IPS-18c (cell line): ENCODE measurements around the gene RPAP2.
A peak's percentile ranks its signal among the peaks of the same experiment; 100 is the strongest.
"Not testable (repeated sequence)": the region's sequence is repeated elsewhere in the genome, so short reads cannot be mapped to it uniquely, and the experiment has no call there.

ENCODE experiments used
- H3K4me3 ChIP-seq: 2 replicates; pipeline ENCODE4 v1.7.0; 2013; ENCODE audit warnings: low read depth, mild to moderate bottlenecking, low read length, moderate library complexity; ENCODE audit not compliant: insufficient read depth
- H3K9me3 ChIP-seq: one replicate; pipeline ENCODE4 v1.6.1; 2013; ENCODE audit warnings: mild to moderate bottlenecking, low read length, moderate library complexity; ENCODE audit not compliant: control insufficient read depth, insufficient read depth

The RPAP2 gene

DNA sequence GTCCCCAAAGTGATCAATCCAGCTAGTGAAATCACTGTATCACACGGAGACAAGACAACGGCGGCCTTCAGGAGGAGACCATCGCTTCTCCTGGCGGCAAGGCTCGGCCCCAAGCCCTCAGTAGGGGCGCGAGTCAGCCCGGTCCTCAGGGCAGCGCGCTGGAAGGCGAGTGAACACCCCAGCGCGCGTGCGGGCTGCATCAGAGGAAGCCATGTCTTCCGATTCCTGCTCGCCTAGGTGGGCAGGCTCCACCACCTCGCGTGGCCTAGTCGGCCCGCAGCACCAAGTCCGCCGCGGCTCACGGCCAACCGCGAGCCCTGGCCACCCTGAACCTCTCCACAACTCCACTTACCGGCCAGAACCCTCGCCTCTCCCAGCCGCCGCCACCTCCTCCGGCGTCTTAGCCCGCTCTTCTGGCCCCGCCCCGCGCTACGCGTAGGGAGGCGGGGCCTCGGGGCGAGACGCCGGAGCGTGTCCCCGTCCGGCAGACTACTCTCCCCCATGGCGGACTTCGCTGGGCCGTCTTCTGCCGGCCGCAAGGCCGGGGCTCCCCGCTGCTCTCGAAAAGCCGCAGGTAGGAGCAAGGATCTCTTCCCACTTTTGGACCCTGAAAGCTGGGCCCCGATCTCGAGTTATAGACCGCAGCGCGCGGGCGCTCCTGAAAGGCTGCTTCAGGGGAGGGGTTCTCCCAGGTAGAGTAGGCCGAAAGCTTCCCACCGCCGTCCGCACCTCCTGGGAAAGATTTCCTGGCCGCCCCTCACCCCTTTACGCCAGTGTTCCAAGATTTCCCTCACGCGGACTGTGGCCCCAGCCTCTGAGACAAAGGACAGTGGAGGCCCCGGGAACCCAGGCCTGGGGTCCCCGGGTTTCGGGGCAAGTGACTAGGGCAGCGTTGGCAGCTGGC lies at the start of gene RPAP2, which contains the start of gene GLMN:
Gene RPAP2, plus strand, starts transcription at position 487 of the 904 bp plus-strand sequence. Its CDS starts 15 bp downstream, at position 502.
Gene GLMN, minus strand, starts transcription at position 415 of the 904 bp plus-strand sequence. CDS start 988 bp downstream, outside the sequence.
- H3K9me3 ChIP-seq, result no peaks in the 10 kb centered on the region

DNA sequence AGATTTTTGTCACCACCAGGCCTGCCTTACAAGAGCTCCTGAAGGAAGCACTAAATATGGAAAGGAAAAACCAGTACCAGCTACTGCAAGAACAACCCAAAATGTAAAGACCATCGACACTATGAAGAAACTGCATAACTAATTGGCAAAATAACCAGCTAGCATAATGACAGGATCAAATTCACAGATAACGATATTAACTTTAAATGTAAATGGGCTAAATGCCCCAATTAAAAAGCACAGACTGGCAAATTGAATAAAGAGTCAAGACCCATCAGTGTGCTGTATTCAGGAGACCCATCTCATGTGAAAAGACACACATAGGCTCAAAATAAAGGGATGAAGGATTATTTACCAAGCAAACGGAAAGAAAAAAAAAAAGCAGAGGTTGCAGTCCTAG lies 44.1 kb upstream of the RPAP2 start:
- H3K9me3 ChIP-seq, H3K4me3 ChIP-seq: not testable (repeated sequence)

More for the DNA sequence above, at the start of gene RPAP2, which contains the start of gene GLMN:
- H3K4me3 ChIP-seq, result peak within 1 kb of the TSS; percentile 96

DNA sequence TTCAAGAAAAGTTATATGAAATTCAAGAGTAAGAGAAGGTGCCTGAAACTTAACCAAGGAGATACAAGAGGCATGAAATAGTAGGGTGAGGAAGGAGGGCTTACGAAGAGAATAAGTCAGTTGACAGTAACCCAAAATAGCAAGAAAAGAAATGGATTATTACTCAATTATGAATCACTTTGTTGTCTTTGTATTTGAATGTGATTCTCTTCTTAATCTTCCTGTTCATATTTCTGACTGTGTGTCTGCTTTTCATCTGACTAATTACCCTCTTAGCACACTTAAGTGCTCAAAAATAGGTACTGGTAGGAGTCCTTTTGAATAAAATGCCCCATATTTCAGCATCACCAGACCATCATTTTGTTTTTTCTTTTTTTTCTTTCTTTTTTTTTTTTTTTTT lies 39.5 kb upstream of the RPAP2 start:
- H3K4me3 ChIP-seq, result no peak overlapping the region

DNA sequence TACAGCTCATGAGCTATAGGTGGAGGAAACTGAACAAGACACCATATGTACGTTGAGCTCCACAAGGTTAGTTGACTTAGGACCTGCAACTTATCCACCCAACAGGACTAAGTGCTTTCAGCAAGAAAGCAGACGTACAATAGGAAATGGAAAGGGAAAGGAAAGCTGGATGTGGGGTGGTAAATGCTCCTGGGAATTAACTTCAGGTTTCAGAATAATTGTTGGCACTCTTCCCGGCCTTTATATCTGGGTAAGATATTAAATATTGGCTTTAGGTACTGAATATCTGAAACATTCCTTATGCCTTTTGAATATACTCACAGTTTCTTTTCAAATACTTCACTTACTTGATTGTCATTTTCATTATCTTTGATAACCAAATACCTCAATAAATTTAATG lies 36.3 kb upstream of the RPAP2 start:
- Histone ChIP-seq H3K4me3 (no peak overlapping the region), H3K9me3 (no peaks in the 10 kb centered on the region)

More for the DNA sequence above, 39.5 kb upstream of the RPAP2 start:
- H3K9me3 ChIP-seq, result no peaks in the 10 kb centered on the region

DNA sequence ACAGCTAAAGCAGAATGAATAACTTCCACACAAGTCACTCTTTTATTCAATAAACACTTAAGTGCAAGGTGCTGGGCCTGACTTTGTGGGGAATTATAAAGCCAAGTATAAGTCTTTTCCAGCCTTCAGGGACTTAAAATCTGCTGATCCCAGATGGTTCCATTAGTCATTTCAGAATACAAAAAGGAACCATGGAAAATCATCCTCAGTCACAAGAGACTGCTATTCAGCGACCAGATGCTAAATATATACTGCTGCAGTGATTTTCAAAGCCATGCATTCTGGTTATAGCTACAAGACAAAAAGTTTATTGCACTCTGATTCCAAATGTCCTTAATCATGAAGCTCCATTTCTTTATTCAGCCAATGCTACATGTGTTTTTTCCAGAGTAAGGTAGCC lies 25.8 kb upstream of the RPAP2 start:
- H3K4me3 ChIP-seq, result no peak overlapping the region
- no peaks in the 10 kb centered on the region for H3K9me3 ChIP-seq

DNA sequence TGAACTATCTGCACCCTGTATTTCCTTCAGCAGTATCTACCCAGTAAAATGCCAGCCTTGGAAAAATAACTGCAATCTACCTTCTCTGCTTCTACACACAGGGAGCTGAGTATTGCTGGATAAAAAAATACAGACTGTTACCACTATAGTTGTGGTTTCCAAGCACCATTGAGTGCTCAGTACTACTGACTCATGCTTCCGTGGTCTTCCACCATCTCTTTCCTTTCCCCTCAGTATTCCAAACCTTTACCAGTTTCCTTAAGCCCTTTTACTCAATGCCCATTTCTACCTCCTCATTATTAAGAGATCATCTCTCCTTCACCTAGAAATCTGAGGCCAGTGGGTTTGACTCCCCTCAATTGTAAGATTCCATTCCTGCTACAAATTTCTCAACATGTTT lies 23.9 kb upstream of the RPAP2 start:
- H3K4me3 ChIP-seq, result no peak overlapping the region
- H3K9me3 ChIP-seq, result no peaks in the 10 kb centered on the region

DNA sequence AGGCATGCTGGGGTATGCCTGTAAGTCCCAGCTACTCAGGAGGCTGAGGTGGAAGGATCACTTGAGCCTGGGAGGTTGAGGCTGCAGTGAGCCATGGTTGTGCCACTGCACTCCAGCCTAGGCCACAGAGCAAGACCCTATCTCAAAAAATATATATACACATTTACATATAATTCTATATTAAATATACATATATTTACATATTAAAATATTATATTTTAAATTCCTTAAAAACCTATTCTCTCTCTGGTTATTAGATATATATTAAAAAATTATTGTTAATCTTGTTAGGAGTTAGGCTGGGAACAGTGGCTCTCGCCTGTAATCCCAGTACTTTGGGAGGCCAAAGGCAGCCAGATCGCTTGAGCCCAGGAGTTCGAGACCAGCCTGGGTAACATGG lies 22.8 kb upstream of the RPAP2 start:
- no peak overlapping the region for H3K4me3 ChIP-seq
- H3K9me3 ChIP-seq, result no peaks in the 10 kb centered on the region

GRCh38 chr1:92277105-92277723 lies 21.6 kb upstream of the RPAP2 start:
- Histone ChIP-seq H3K4me3 (no peak overlapping the region), H3K9me3 (no peaks in the 10 kb centered on the region)

- not testable (repeated sequence) for H3K9me3 ChIP-seq, H3K4me3 ChIP-seq
These were observed 19.1 kb upstream of the RPAP2 start for GRCh38 chr1:92279781-92280180.

- H3K4me3 ChIP-seq, H3K9me3 ChIP-seq: not testable (repeated sequence)
These were observed 17.4 kb upstream of the RPAP2 start for GRCh38 chr1:92281411-92281810.

GRCh38 chr1:92291372-92291999 lies 7.4 kb upstream of the RPAP2 start:
- H3K9me3 ChIP-seq, result no peaks in the 10 kb centered on the region
- no peak overlapping the region for H3K4me3 ChIP-seq

DNA sequence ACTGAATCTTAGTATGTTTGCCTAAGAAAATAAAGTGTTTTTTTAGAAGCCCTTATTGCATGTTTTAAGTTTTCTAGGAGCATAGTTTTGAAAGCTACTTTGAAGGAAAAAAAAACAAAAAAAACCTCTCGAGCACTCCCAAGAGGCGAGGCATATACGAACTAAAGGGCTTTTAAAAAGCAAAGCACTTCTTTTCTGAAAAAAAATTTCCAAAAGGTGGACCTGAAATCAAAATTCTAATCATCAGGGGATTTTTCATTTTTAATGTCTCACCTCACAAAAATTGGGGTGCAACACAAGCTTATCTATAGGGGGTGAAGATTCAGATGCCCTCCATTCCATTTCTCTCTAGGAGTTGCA lies 666 bp upstream of the RPAP2 start:
- Histone ChIP-seq H3K4me3 (peak overlapping the region; percentile 96), H3K9me3 (no peaks in the 10 kb centered on the region)

DNA sequence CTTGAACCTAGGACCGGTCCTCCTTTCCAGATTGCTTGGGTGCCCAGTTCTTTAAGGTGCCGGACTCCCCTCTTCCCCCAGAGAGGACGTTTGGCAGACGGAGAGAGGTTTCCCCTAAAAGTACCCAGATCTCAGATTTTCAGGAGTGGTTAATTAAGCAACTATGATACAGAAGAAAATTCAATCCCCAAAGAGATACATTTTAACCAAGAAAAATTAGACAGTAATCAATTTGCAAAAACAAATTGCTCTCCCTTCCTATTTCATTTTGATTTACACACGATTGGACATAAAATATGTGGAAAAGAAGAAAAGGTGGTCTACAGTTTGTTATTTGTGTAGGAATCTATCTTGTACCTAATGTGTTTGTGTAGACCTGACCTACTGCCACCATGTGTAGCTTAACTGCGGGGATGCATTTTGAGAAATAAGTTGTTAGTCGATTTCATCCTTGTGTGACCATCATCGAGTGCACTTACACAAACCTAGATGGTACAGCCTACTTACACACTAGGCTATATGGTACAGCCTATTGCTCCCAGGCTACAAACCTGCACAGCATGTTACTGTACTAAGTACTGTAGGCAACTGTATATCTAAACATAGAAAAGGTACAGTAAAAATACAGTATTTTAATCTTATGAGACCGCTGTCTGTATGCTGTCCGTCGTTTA lies 755 bp downstream of the RPAP2 start:
- H3K4me3 ChIP-seq, result peak overlapping the region; percentile 96

DNA sequence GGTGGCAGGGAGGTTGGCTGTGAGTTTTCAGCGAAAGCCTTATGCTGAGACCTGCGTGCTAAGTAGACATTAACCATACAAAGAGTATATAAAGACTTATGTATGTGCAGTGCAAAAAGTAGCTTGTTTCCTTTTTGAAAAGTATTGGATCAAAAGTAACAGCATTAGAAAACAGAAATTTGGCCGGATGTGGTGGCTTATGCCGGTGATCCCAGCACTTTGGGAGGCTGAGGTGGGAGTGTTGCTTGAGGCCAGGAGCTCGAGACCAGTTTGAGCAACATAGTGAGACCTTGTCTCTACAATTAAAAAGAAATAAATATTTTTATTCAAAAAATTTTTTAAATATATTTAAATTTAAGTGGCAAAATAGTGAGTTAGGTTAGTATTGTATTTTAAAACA lies 2.2 kb downstream of the RPAP2 start:
- Histone ChIP-seq H3K9me3 (no peaks in the 10 kb centered on the region), H3K4me3 (no peak overlapping the region)

More for the DNA sequence above, 755 bp downstream of the RPAP2 start:
- H3K9me3 ChIP-seq, result no peaks in the 10 kb centered on the region

DNA sequence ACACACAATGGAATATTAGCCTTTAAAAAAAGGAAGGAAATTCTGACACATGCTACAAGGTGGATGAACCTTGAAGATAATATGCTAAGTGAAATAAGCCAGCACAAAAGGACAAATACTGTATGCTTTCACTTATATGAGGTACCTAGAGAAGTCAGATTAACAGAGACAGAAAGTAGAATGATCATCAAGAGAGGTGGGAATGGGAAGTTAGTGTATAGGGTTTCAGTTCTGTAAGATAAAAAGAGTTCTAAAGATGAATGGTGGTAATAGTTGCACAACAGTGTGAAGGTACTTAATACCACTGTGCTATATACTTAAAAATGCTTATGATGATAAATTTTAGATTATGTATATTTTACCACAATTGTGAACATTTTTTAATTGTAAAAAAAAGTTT lies 7.2 kb downstream of the RPAP2 start:
- H3K9me3 ChIP-seq, result no peaks in the 10 kb centered on the region
- no peak overlapping the region for H3K4me3 ChIP-seq

GRCh38 chr1:92307980-92308379 lies 9.1 kb downstream of the RPAP2 start:
- H3K9me3 ChIP-seq, result no peaks in the 10 kb centered on the region
- no peak overlapping the region for H3K4me3 ChIP-seq

DNA sequence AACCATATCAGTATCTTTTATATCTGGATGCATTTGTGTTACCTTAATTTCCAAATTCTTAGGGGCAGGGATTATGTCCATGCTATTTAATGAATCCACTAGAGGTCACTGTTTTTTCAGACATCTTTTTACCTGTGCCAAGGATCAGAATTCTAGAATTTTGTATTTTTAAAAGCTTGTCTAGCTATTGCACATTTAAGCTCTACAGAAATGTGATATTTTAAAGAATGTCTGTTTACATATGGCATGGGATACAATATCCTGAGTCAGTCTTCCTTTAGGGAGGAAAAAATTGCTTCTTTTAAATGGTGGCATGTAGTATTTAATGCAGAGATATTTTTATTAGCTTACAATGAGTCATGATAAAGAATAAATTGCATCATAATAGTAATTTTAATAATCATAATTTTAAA lies 11.3 kb downstream of the RPAP2 start:
- no peaks in the 10 kb centered on the region for H3K9me3 ChIP-seq
- no peak overlapping the region for H3K4me3 ChIP-seq
